Measurements from ENCODE around the gene OR1L8.

OR1L8 gene

GRCh38 chr9:122606587-122606986, 23.4 kb upstream of the OR1L8 start:
- no CpG with 5 or more reads among the region's 1 CpG for WGBS, 2 donors (ENCODE audit: extremely low coverage in 2 of 2, insufficient read length in 2 of 2, insufficient replicate concordance in 1 of 2)
- no peak overlapping the region for H3K14ac ChIP-seq (ENCODE audit: low read length)

GRCh38 chr9:122605691-122606090, 22.5 kb upstream of the OR1L8 start:
- no peak overlapping the region for H3K23ac ChIP-seq (ENCODE audit: low read depth, low read length, poor library complexity)
- no peak for DNase-seq (ENCODE audit: low spot score)
- no peak overlapping the region for H3K4me3 ChIP-seq (ENCODE audit: low read length in 2 of 2)
- no peaks in the 10 kb centered on the region for H3K79me1 ChIP-seq (ENCODE audit: low read depth, low read length)
- no peaks in the 10 kb centered on the region for H3K4me1 ChIP-seq (ENCODE audit: control insufficient read depth in 2 of 2, insufficient read depth in 1 of 2, low read depth in 1 of 2, low read length in 2 of 2)
- H4K91ac ChIP-seq (ENCODE audit: low read depth, low read length, poor library complexity) = no peak overlapping the region
- no peak overlapping the region for H3K14ac ChIP-seq (ENCODE audit: low read length)
- H2BK5ac ChIP-seq (ENCODE audit: low read length) = no peak overlapping the region
- H3K27ac ChIP-seq (replicated peaks; ENCODE audit: low read length) = no peak overlapping the region
- peaks cover 0 to 24% of the 10 kb centered on the region in 2 donors for H3K9me3 ChIP-seq (replicated peaks in 1 of 2; ENCODE audit: control insufficient read depth in 2 of 2, insufficient read depth in 1 of 2, low read depth in 1 of 2, low read length in 2 of 2)
- no peaks in the 10 kb centered on the region for H3K36me3 ChIP-seq (replicated peaks in 1 of 2; ENCODE audit: control insufficient read depth in 2 of 2, insufficient read depth in 2 of 2, low read length in 2 of 2)
- no peak overlapping the region for H3K18ac ChIP-seq (ENCODE audit: low read length)
- no peak overlapping the region for H2AFZ ChIP-seq (ENCODE audit: low read length)
- H2BK12ac ChIP-seq (ENCODE audit: low read length) = no peak overlapping the region
- peaks cover 0 to 2% (median 2%) of the 10 kb centered on the region in 3 experiments for H3K27me3 ChIP-seq (ENCODE audit: control insufficient read depth in 3 of 3, insufficient read depth in 3 of 3, low read depth in 1 of 3, low read length in 3 of 3)
- H2AK5ac ChIP-seq (ENCODE audit: low read depth, low read length) = no peak overlapping the region
- WGBS, 2 donors (ENCODE audit: extremely low coverage in 2 of 2, insufficient read length in 2 of 2, insufficient replicate concordance in 1 of 2) = no CpG with 5 or more reads among the region's 1 CpG
- no peak overlapping the region for H3K9ac ChIP-seq (ENCODE audit: low read depth, low read length, poor library complexity)
- no peak overlapping the region for H2BK120ac ChIP-seq (ENCODE audit: low read depth, low read length)
- H2BK15ac ChIP-seq (ENCODE audit: low read length) = no peak overlapping the region
- H3K4ac ChIP-seq (ENCODE audit: low read length) = no peak overlapping the region
- H3K4me2 ChIP-seq (ENCODE audit: insufficient read depth, low read length, poor library complexity, severe bottlenecking) = no peak overlapping the region
- H4K8ac ChIP-seq (ENCODE audit: low read depth, low read length) = no peak overlapping the region

More at GRCh38 chr9:122606587-122606986, 23.4 kb upstream of the OR1L8 start:
- Histone ChIP-seq H3K9me3 (replicated peaks in 1 of 2; ENCODE audit: control insufficient read depth in 2 of 2, insufficient read depth in 1 of 2, low read depth in 1 of 2, low read length in 2 of 2) (peaks cover 0 to 29% of the 10 kb centered on the region in 2 donors), H4K8ac (ENCODE audit: low read depth, low read length) (no peak overlapping the region), H2BK120ac (ENCODE audit: low read depth, low read length) (no peak overlapping the region), H3K18ac (ENCODE audit: low read length) (no peak overlapping the region), H2AK5ac (ENCODE audit: low read depth, low read length) (no peak overlapping the region), H3K79me1 (ENCODE audit: low read depth, low read length) (no peaks in the 10 kb centered on the region), H3K4ac (ENCODE audit: low read length) (no peak overlapping the region), H3K4me1 (ENCODE audit: control insufficient read depth in 2 of 2, insufficient read depth in 1 of 2, low read depth in 1 of 2, low read length in 2 of 2) (no peaks in the 10 kb centered on the region), H4K91ac (ENCODE audit: low read depth, low read length, poor library complexity) (no peak overlapping the region), H3K23ac (ENCODE audit: low read depth, low read length, poor library complexity) (no peak overlapping the region), H3K4me3 (ENCODE audit: low read length in 2 of 2) (peak overlapping the region in 1 of 2 donors; percentile 26), H3K36me3 (replicated peaks in 1 of 2; ENCODE audit: control insufficient read depth in 2 of 2, insufficient read depth in 2 of 2, low read length in 2 of 2) (no peaks in the 10 kb centered on the region), H2BK5ac (ENCODE audit: low read length) (no peak overlapping the region), H3K27me3 (ENCODE audit: control insufficient read depth in 3 of 3, insufficient read depth in 3 of 3, low read depth in 1 of 3, low read length in 3 of 3) (peaks cover 0 to 2% (median 2%) of the 10 kb centered on the region in 3 experiments), H3K9ac (ENCODE audit: low read depth, low read length, poor library complexity) (no peak overlapping the region), H3K27ac (replicated peaks; ENCODE audit: low read length) (no peak overlapping the region), H3K4me2 (ENCODE audit: insufficient read depth, low read length, poor library complexity, severe bottlenecking) (no peak overlapping the region), H2AFZ (ENCODE audit: low read length) (no peak overlapping the region), H2BK15ac (ENCODE audit: low read length) (no peak overlapping the region), H2BK12ac (ENCODE audit: low read length) (no peak overlapping the region)
- no peak for DNase-seq (ENCODE audit: low spot score)

- Histone ChIP-seq H3K9me3 (replicated peaks in 1 of 2; ENCODE audit: control insufficient read depth in 2 of 2, insufficient read depth in 1 of 2, low read depth in 1 of 2, low read length in 2 of 2) (peaks cover 0 to 1% of the 10 kb centered on the region in 2 donors), H3K4ac (ENCODE audit: low read length) (no peak overlapping the region), H2BK15ac (ENCODE audit: low read length) (no peak overlapping the region), H2BK5ac (ENCODE audit: low read length) (no peak overlapping the region), H2BK120ac (ENCODE audit: low read depth, low read length) (no peak overlapping the region), H2AFZ (ENCODE audit: low read length) (no peak overlapping the region), H3K14ac (ENCODE audit: low read length) (no peak overlapping the region), H3K79me1 (ENCODE audit: low read depth, low read length) (no peaks in the 10 kb centered on the region), H4K8ac (ENCODE audit: low read depth, low read length) (no peak overlapping the region), H3K4me3 (ENCODE audit: low read length in 2 of 2) (no peak overlapping the region), H2BK12ac (ENCODE audit: low read length) (no peak overlapping the region), H3K4me2 (ENCODE audit: insufficient read depth, low read length, poor library complexity, severe bottlenecking) (no peak overlapping the region), H3K27ac (replicated peaks; ENCODE audit: low read length) (no peak overlapping the region), H3K27me3 (ENCODE audit: control insufficient read depth in 3 of 3, insufficient read depth in 3 of 3, low read depth in 1 of 3, low read length in 3 of 3) (no peaks in the 10 kb centered on the region), H3K9ac (ENCODE audit: low read depth, low read length, poor library complexity) (no peak overlapping the region), H3K23ac (ENCODE audit: low read depth, low read length, poor library complexity) (no peak overlapping the region), H3K36me3 (replicated peaks in 1 of 2; ENCODE audit: control insufficient read depth in 2 of 2, insufficient read depth in 2 of 2, low read length in 2 of 2) (no peaks in the 10 kb centered on the region), H2AK5ac (ENCODE audit: low read depth, low read length) (no peak overlapping the region), H3K4me1 (ENCODE audit: control insufficient read depth in 2 of 2, insufficient read depth in 1 of 2, low read depth in 1 of 2, low read length in 2 of 2) (no peaks in the 10 kb centered on the region), H3K18ac (ENCODE audit: low read length) (no peak overlapping the region), H4K91ac (ENCODE audit: low read depth, low read length, poor library complexity) (no peak overlapping the region)
- WGBS, 2 donors (ENCODE audit: extremely low coverage in 2 of 2, insufficient read length in 2 of 2, insufficient replicate concordance in 1 of 2) = no CpG with 5 or more reads among the region's 3 CpGs
- DNase-seq (ENCODE audit: low spot score) = no peak
These were observed 2.8 kb downstream of the OR1L8 start for GRCh38 chr9:122580360-122580759.

GRCh38 chr9:122579874-122580273, 3.3 kb downstream of the OR1L8 start:
- no peak for DNase-seq (ENCODE audit: low spot score)
- Histone ChIP-seq H3K4me2 (ENCODE audit: insufficient read depth, low read length, poor library complexity, severe bottlenecking) (no peak overlapping the region), H3K14ac (ENCODE audit: low read length) (no peak overlapping the region), H2BK15ac (ENCODE audit: low read length) (no peak overlapping the region), H3K9me3 (replicated peaks in 1 of 2; ENCODE audit: control insufficient read depth in 2 of 2, insufficient read depth in 1 of 2, low read depth in 1 of 2, low read length in 2 of 2) (peaks cover 0 to 1% of the 10 kb centered on the region in 2 donors), H3K4me3 (ENCODE audit: low read length in 2 of 2) (no peak overlapping the region), H2BK12ac (ENCODE audit: low read length) (no peak overlapping the region), H3K4me1 (ENCODE audit: control insufficient read depth in 2 of 2, insufficient read depth in 1 of 2, low read depth in 1 of 2, low read length in 2 of 2) (no peaks in the 10 kb centered on the region), H3K27ac (replicated peaks; ENCODE audit: low read length) (no peak overlapping the region), H3K27me3 (ENCODE audit: control insufficient read depth in 3 of 3, insufficient read depth in 3 of 3, low read depth in 1 of 3, low read length in 3 of 3) (no peaks in the 10 kb centered on the region), H2BK5ac (ENCODE audit: low read length) (no peak overlapping the region), H2AK5ac (ENCODE audit: low read depth, low read length) (no peak overlapping the region), H4K8ac (ENCODE audit: low read depth, low read length) (no peak overlapping the region), H2AFZ (ENCODE audit: low read length) (no peak overlapping the region), H3K18ac (ENCODE audit: low read length) (no peak overlapping the region), H3K79me1 (ENCODE audit: low read depth, low read length) (no peaks in the 10 kb centered on the region), H3K23ac (ENCODE audit: low read depth, low read length, poor library complexity) (no peak overlapping the region), H3K9ac (ENCODE audit: low read depth, low read length, poor library complexity) (no peak overlapping the region), H3K36me3 (replicated peaks in 1 of 2; ENCODE audit: control insufficient read depth in 2 of 2, insufficient read depth in 2 of 2, low read length in 2 of 2) (no peaks in the 10 kb centered on the region), H4K91ac (ENCODE audit: low read depth, low read length, poor library complexity) (no peak overlapping the region), H2BK120ac (ENCODE audit: low read depth, low read length) (no peak overlapping the region), H3K4ac (ENCODE audit: low read length) (no peak overlapping the region)
- no CpG with 5 or more reads among the region's 5 CpGs for WGBS, 2 donors (ENCODE audit: extremely low coverage in 2 of 2, insufficient read length in 2 of 2, insufficient replicate concordance in 1 of 2)

Measured in neuronal stem cell (in vitro differentiated cells).